IMR-90 (cell line): ENCODE results near the gene COL4A1. TPM values are rescaled to one million over a fixed set of nuclear protein-coding genes. Genes with fewer than 3 reads are reported as not detected.

Experiments
- ATAC-seq: fragments of 200-7000 bp; cut with Tn5 transposase; 2 replicates; pipeline ENCODE4 v1.9.1; 2020; ENCODE audit warnings: low read depth, mild to moderate bottlenecking, moderate library complexity
- BruUV-seq: library from RNA; stranded (reverse); fragments of 400-500 nt; replicated peaks from 2 replicates; lab custom pipeline; 2021; lab: Mats Ljungman, UMichigan
- CTCF ChIA-PET: fragments of 300-600 bp; formaldehyde crosslinking; extraction: SDS; loops from one replicate; lab custom pipeline; 2021; ENCODE audit warnings: antibody characterized with exemption; lab: Yijun Ruan, JAX
- POLR2A ChIA-PET: fragments of 300-600 bp; sonication (Branson Sonifier 250); formaldehyde crosslinking; loops from one replicate; lab custom pipeline; 2022; ENCODE audit warnings: antibody characterized with exemption; ENCODE audit not compliant: unreplicated experiment; lab: Charles Lee
- DNase-seq: peaks from one replicate; pipeline ENCODE4 v3.0.0; 2013
- H2AFZ ChIP-seq: replicated peaks from 2 replicates; pipeline ENCODE3; 2013; ENCODE audit warnings: low read length, mild to moderate bottlenecking; ENCODE audit not compliant: poor library complexity
- H2AK5ac ChIP-seq: 2 replicates; pipeline ENCODE4 v1.6.1; 2013; ENCODE audit warnings: low read depth, low read length, inconsistent platforms
- H2AK9ac ChIP-seq: replicated peaks from 2 replicates; pipeline ENCODE3; 2013; ENCODE audit warnings: mild to moderate bottlenecking, low read depth, low read length, moderate library complexity; ENCODE audit not compliant: poor library complexity
- H2BK120ac ChIP-seq: 2 replicates; pipeline ENCODE4 v1.6.1; 2013; ENCODE audit warnings: low read depth, low read length, inconsistent platforms
- H2BK15ac ChIP-seq: 3 replicates; pipeline ENCODE4 v1.6.1; 2013; ENCODE audit warnings: low read depth, low read length, inconsistent platforms
- H2BK20ac ChIP-seq: 2 replicates; pipeline ENCODE4 v1.6.1; 2013; ENCODE audit warnings: low read depth, mild to moderate bottlenecking, inconsistent platforms, low read length, moderate library complexity
- H2BK5ac ChIP-seq: 2 replicates; pipeline ENCODE4 v1.6.1; 2013; ENCODE audit warnings: mild to moderate bottlenecking, low read depth, low read length, inconsistent platforms; ENCODE audit not compliant: poor library complexity, severe bottlenecking
- H3K14ac ChIP-seq: replicated peaks from 2 replicates; pipeline ENCODE4 v1.6.1; 2013; ENCODE audit warnings: low read depth, low read length, inconsistent platforms
- H3K18ac ChIP-seq: 2 replicates; pipeline ENCODE4 v1.6.1; 2013; ENCODE audit warnings: low read depth, low read length, control low read depth
- H3K23ac ChIP-seq: 2 replicates; pipeline ENCODE4 v1.6.1; 2013; ENCODE audit warnings: low read depth, low read length, inconsistent platforms
- H3K27ac ChIP-seq: 2 replicates; pipeline ENCODE4 v1.5.1; 2013; ENCODE audit warnings: mild to moderate bottlenecking, control low read depth, low read length; ENCODE audit not compliant: insufficient read depth
- H3K27me3 ChIP-seq: 2 replicates; pipeline ENCODE4 v1.6.1; 2013; ENCODE audit warnings: low read length; ENCODE audit not compliant: control insufficient read depth, insufficient read depth
- H3K36me3 ChIP-seq: 2 replicates; pipeline ENCODE4 v1.6.1; 2013; ENCODE audit warnings: low read length, mixed read lengths; ENCODE audit not compliant: control insufficient read depth, insufficient read depth
- H3K4ac ChIP-seq: 2 replicates; pipeline ENCODE4 v1.6.1; 2013; ENCODE audit warnings: low read depth, low read length, inconsistent platforms
- H3K4me1 ChIP-seq: 2 replicates; pipeline ENCODE4 v1.6.1; 2013; ENCODE audit warnings: low read length, mixed read lengths; ENCODE audit not compliant: control insufficient read depth, insufficient read depth
- H3K4me2 ChIP-seq: 2 replicates; pipeline ENCODE4 v1.6.1; 2013; ENCODE audit warnings: low read depth, mild to moderate bottlenecking, control low read depth, low read length, moderate library complexity
- H3K4me3 ChIP-seq: 2 replicates; pipeline ENCODE4 v1.5.1; 2013; ENCODE audit warnings: low read depth, mild to moderate bottlenecking, control low read depth, low read length, moderate library complexity; ENCODE audit not compliant: insufficient read depth
- H3K56ac ChIP-seq: 2 replicates; pipeline ENCODE4 v1.6.1; 2013; ENCODE audit warnings: low read length, inconsistent platforms; ENCODE audit not compliant: insufficient read depth; ENCODE audit errors: extremely low read depth
- H3K79me1 ChIP-seq, 2 experiments: 2 replicates each; pipeline ENCODE4 v1.6.1; 2013; ENCODE audit warnings: low read length in 2 of 2, inconsistent platforms in 1 of 2, low read depth in 1 of 2
- H3K9ac ChIP-seq: 2 replicates; pipeline ENCODE4 v1.6.1; 2013; ENCODE audit warnings: low read depth, low read length, control low read depth
- H3K9me1 ChIP-seq: 2 replicates; pipeline ENCODE4 v1.6.1; 2013; ENCODE audit warnings: low read length, inconsistent platforms; ENCODE audit not compliant: insufficient read depth
- H3K9me3 ChIP-seq: 2 replicates; pipeline ENCODE4 v1.6.1; 2013; ENCODE audit warnings: low read length; ENCODE audit not compliant: control insufficient read depth, insufficient read depth
- H4K20me1 ChIP-seq: 2 replicates; pipeline ENCODE4 v1.6.1; 2013; ENCODE audit warnings: low read length, inconsistent platforms; ENCODE audit not compliant: insufficient read depth
- H4K5ac ChIP-seq: 2 replicates; pipeline ENCODE4 v1.6.1; 2013; ENCODE audit warnings: mild to moderate bottlenecking, low read depth, low read length, control low read depth
- H4K8ac ChIP-seq, 2 experiments: 2 replicates each; pipeline ENCODE4 v1.6.1; 2013; ENCODE audit warnings: low read depth in 2 of 2, low read length in 2 of 2, control low read depth in 1 of 2, inconsistent platforms in 1 of 2
- H4K91ac ChIP-seq: 2 replicates; pipeline ENCODE4 v1.6.1; 2013; ENCODE audit warnings: low read depth, low read length, inconsistent platforms; ENCODE audit not compliant: insufficient read depth
- CTCF ChIP-seq: conservative IDR thresholded peaks from 2 replicates; pipeline ENCODE4 v1.5.1; 2012; ENCODE audit warnings: mild to moderate bottlenecking, low read depth, low read length, improper control_type of control experiment
- FOS ChIP-seq: fragments of 150-350 bp; IDR thresholded peaks from 2 replicates; pipeline ENCODE4 v1.6.1; 2016; ENCODE audit warnings: low read depth, low read length
- MAFK ChIP-seq: IDR thresholded peaks from 2 replicates; pipeline ENCODE4 v1.6.1; 2012; ENCODE audit warnings: low read depth, low read length, improper control_type of control experiment
- RAD21 ChIP-seq: IDR thresholded peaks from 2 replicates; pipeline ENCODE4 v1.6.1; 2012; ENCODE audit warnings: low read length, improper control_type of control experiment
- RFX5 ChIP-seq: IDR thresholded peaks from 2 replicates; pipeline ENCODE4 v1.8.0; 2012; ENCODE audit warnings: low read depth, mild to moderate bottlenecking, low read length, moderate library complexity
- SMC3 ChIP-seq: fragments of 150-350 bp; IDR thresholded peaks from 2 replicates; pipeline ENCODE4 v1.6.1; 2016; ENCODE audit warnings: low read depth, mild to moderate bottlenecking, antibody characterized with exemption, low read length, moderate library complexity
- WGBS, 2 experiments: methylation state at CpG; one replicate each; pipeline versions ENCODE4 v1.1.5 to v1.1.7; 2013; ENCODE audit warnings: missing lambda C conversion rate in 2 of 2; ENCODE audit not compliant: insufficient read length in 1 of 2; ENCODE audit errors: extremely low coverage in 2 of 2; 5-methylcytosine and 5-hydroxymethylcytosine counted together
- dilution Hi-C: fragments of 300-500 bp; cut with HindIII; formaldehyde crosslinking; loops from one replicate; pipeline ENCODE4 v1.14.3; 2018; ENCODE audit warnings: low sequenced_read_pairs; ENCODE audit not compliant: unreplicated experiment
- in situ Hi-C: fragments of 300-500 bp; cut with MboI; formaldehyde crosslinking; loops from 3 replicates; pipeline ENCODE4 v1.14.3; 2019; ENCODE audit warnings: low sequenced_read_pairs, inconsistent platforms, mixed read lengths
- intact Hi-C: fragments of 100-400 bp; cut with micrococcal nuclease; formaldehyde crosslinking; loops from 2 replicates; pipeline ENCODE4 v1.10.0; 2022
- polyA plus RNA-seq, 3 experiments: library from polyadenylated mRNA; depleted of rRNA; stranded (reverse); fragments of >200 nt; gene quantifications; 2 replicates each; pipeline ENCODE4 v1.2.3, GENCODE V29; 2012; ENCODE audit warnings: low replicate concordance in 1 of 3
- total RNA-seq: library from RNA; depleted of rRNA; stranded (reverse); fragments of >200 nt; gene quantifications from 2 replicates; pipeline ENCODE4 v1.2.3, GENCODE V29; 2012
- TF ChIP-seq, protein P1 (sequence below): fragments of 150-350 bp; IDR thresholded peaks from 2 replicates; pipeline ENCODE4 v1.6.1; 2016; ENCODE audit warnings: low read depth, mild to moderate bottlenecking, low read length, moderate library complexity, borderline replicate concordance

COL4A1 gene
- total and polyA plus RNA-seq, 2 of the 4 experiments (the other 2 are of a cell fraction): 230 to 337 TPM

GRCh38 chr13:110140099-110140498 is 166.9 kb downstream of the COL4A1 start:
- H2BK5ac ChIP-seq: no peak overlapping the region
- no peak for ATAC-seq
- no peak overlapping the region for H3K56ac ChIP-seq
- ChIA-PET POLR2A (no interaction called here), CTCF (no interaction called here)
- no peaks in the 10 kb centered on the region for H3K27me3 ChIP-seq
- H2BK20ac ChIP-seq: no peak overlapping the region
- no peak overlapping the region for H4K91ac ChIP-seq
- no CpG with 5 or more reads among the region's 3 CpGs for WGBS, 2 experiments
- DNase-seq: no peak
- H3K4me1 ChIP-seq: peaks cover 2% of the 10 kb centered on the region; the same call in 1 of the 2 replicates
- dilution Hi-C loops (no loop called here), in situ Hi-C loops (no loop called here), intact Hi-C loops (no loop called here)
- H3K9ac ChIP-seq: no peak overlapping the region
- H3K36me3 ChIP-seq: 0 out of 2 replicates have a peak, but pooled peaks cover 1% of the 10 kb centered on the region
- H3K4me3 ChIP-seq: no peak overlapping the region
- H4K5ac ChIP-seq: no peak overlapping the region
- no peak overlapping the region for H2AFZ ChIP-seq
- H3K23ac ChIP-seq: no peak overlapping the region
- H3K18ac ChIP-seq: no peak overlapping the region
- no peaks in the 10 kb centered on the region; the same call in none of the 2 replicates for H3K9me1 ChIP-seq
- H3K14ac ChIP-seq: no peak overlapping the region
- peaks cover 4% of the 10 kb centered on the region for H4K20me1 ChIP-seq
- no peak overlapping the region for H4K8ac ChIP-seq
- H3K79me1 ChIP-seq: no peaks in the 10 kb centered on the region
- no peak overlapping the region for H2AK5ac ChIP-seq
- no TSS peak for BruUV-seq
- no peaks in the 10 kb centered on the region for H3K9me3 ChIP-seq
- H2BK120ac ChIP-seq: no peak overlapping the region
- H3K27ac ChIP-seq: no peak overlapping the region
- TF ChIP-seq SMC3 (no peak), MAFK (no peak), RFX5 (no peak), CTCF (no peak), FOS (no peak), RAD21 (no peak)
- TF ChIP-seq, protein P1, sequence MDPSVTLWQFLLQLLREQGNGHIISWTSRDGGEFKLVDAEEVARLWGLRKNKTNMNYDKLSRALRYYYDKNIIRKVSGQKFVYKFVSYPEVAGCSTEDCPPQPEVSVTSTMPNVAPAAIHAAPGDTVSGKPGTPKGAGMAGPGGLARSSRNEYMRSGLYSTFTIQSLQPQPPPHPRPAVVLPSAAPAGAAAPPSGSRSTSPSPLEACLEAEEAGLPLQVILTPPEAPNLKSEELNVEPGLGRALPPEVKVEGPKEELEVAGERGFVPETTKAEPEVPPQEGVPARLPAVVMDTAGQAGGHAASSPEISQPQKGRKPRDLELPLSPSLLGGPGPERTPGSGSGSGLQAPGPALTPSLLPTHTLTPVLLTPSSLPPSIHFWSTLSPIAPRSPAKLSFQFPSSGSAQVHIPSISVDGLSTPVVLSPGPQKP: no peak
- no peak overlapping the region for H3K4ac ChIP-seq
- no peak overlapping the region for H3K4me2 ChIP-seq
- no peak overlapping the region for H2BK15ac ChIP-seq
- no peak overlapping the region for H2AK9ac ChIP-seq
